B cell (primary cell): Measurements from ENCODE around the gene AMIGO1. TPM values are rescaled to one million over a fixed set of nuclear protein-coding genes. Genes with fewer than 3 reads are reported as not detected.

Experiments used
- ATAC-seq: fragments of 200-7000 bp; cut with Tn5 transposase; one replicate; pipeline ENCODE4 v1.10.0; 2021; ENCODE audit warnings: low read depth, mild to moderate bottlenecking, moderate number of reproducible peaks, moderate library complexity
- CTCF ChIA-PET: fragments of 350-600 bp; sonication (Branson Sonifier 250); formaldehyde crosslinking; loops from one replicate; lab custom pipeline; 2021; ENCODE audit warnings: antibody characterized with exemption, inconsistent platforms; lab: Charles Lee
- POLR2A ChIA-PET: fragments of 350-600 bp; sonication (Branson Sonifier 250); formaldehyde crosslinking; loops from one replicate; lab custom pipeline; 2021; ENCODE audit warnings: antibody characterized with exemption; lab: Charles Lee
- DNase-seq: peaks from one replicate; pipeline ENCODE4 v3.0.0; 2013
- H2AFZ ChIP-seq: 2 replicates; pipeline ENCODE4 v1.6.1; 2012; ENCODE audit warnings: mild to moderate bottlenecking, low read depth, low read length; ENCODE audit not compliant: insufficient read depth, poor library complexity, severe bottlenecking
- H3K27ac ChIP-seq, 2 donors: 1 replicate in 1 of 2; 2 replicates in 1 of 2; pipeline ENCODE4 v1.5.1; 2012 to 2013; ENCODE audit warnings: low read length in 2 of 2, mild to moderate bottlenecking in 2 of 2, moderate library complexity in 1 of 2
- H3K27me3 ChIP-seq, 4 experiments: fragments of 200-600 bp in 1 of 4; sonication (generic) in 1 of 4; replicated peaks in 1 of 4; 1 replicate in 2 of 4; 2 replicates in 2 of 4; pipeline versions ENCODE4 v1.6.1 to v1.7.0; 2013 to 2016; ENCODE audit warnings: low read length in 3 of 4, mild to moderate bottlenecking in 2 of 4, mixed read lengths in 1 of 4, moderate library complexity in 1 of 4; ENCODE audit not compliant: insufficient read depth in 4 of 4, control insufficient read depth in 3 of 4; ENCODE audit errors: control extremely low read depth in 1 of 4
- H3K36me3 ChIP-seq, 2 experiments: replicated peaks in 1 of 2; 1 replicate in 1 of 2; 2 replicates in 1 of 2; pipeline versions ENCODE4 v1.6.1 to v1.7.1; 2013; ENCODE audit warnings: low read length in 1 of 2; ENCODE audit not compliant: insufficient read depth in 2 of 2, control insufficient read depth in 1 of 2; ENCODE audit errors: control extremely low read depth in 1 of 2, extremely low read depth in 1 of 2
- H3K4me1 ChIP-seq, 2 donors: fragments of 200-600 bp in 1 of 2; sonication (generic) in 1 of 2; 1 replicate in 1 of 2; 2 replicates in 1 of 2; pipeline versions ENCODE4 v1.5.1 to v1.6.1; 2013 to 2017; ENCODE audit warnings: low read length in 2 of 2; ENCODE audit not compliant: control insufficient read depth in 2 of 2, insufficient read depth in 2 of 2
- H3K4me2 ChIP-seq: replicated peaks from 2 replicates; pipeline ENCODE3; 2012; ENCODE audit warnings: mild to moderate bottlenecking, low read depth, low read length; ENCODE audit not compliant: poor library complexity, severe bottlenecking
- H3K4me3 ChIP-seq, 5 experiments: fragments of 200-600 bp in 1 of 5; sonication (generic) in 1 of 5; 1 replicate in 3 of 5; 2 replicates in 2 of 5; pipeline versions ENCODE4 v1.5.1 to v1.7.0; 2011 to 2016; ENCODE audit warnings: low read length in 4 of 5, mild to moderate bottlenecking in 4 of 5, low read depth in 2 of 5, control low read depth in 1 of 5, moderate library complexity in 1 of 5; ENCODE audit not compliant: insufficient read depth in 1 of 5; ENCODE audit errors: control extremely low read depth in 1 of 5, extremely low read depth in 1 of 5
- H3K79me2 ChIP-seq: fragments of 200-600 bp; sonication (generic); one replicate; pipeline ENCODE4 v1.6.0; 2016; ENCODE audit warnings: low read length; ENCODE audit not compliant: control insufficient read depth, insufficient read depth
- H3K9ac ChIP-seq: fragments of 200-600 bp; sonication (generic); 2 replicates; pipeline ENCODE4 v1.6.1; 2017; ENCODE audit warnings: mild to moderate bottlenecking, low read length, moderate library complexity
- H3K9me3 ChIP-seq, 3 donors: one replicate each; pipeline versions ENCODE4 v1.6.1 to v1.7.1; 2013; ENCODE audit warnings: low read length in 2 of 3; ENCODE audit not compliant: control insufficient read depth in 2 of 3, insufficient read depth in 1 of 3; ENCODE audit errors: control extremely low read depth in 1 of 3
- H4K20me1 ChIP-seq: 2 replicates; pipeline ENCODE4 v1.6.0; 2012; ENCODE audit warnings: mild to moderate bottlenecking, low read length; ENCODE audit not compliant: insufficient read depth, control insufficient read depth, poor library complexity, severe bottlenecking
- H3K27ac Mint-ChIP-seq: one replicate; pipeline ENCODE4 v1.8.0; 2021; ENCODE audit warnings: mixed read lengths
- H3K27me3 Mint-ChIP-seq: one replicate; pipeline ENCODE4 v1.8.0; 2021; ENCODE audit warnings: mixed read lengths
- H3K4me1 Mint-ChIP-seq: one replicate; pipeline ENCODE4 v1.8.0; 2021; ENCODE audit warnings: mixed read lengths
- H3K4me3 Mint-ChIP-seq: one replicate; pipeline ENCODE4 v1.8.0; 2021; ENCODE audit warnings: mixed read lengths
- H3K9me3 Mint-ChIP-seq: one replicate; pipeline ENCODE4 v1.8.0; 2022; ENCODE audit warnings: mixed read lengths; ENCODE audit not compliant: insufficient read depth
- CTCF ChIP-seq: fragments of 200-600 bp; IDR thresholded peaks from one replicate; pipeline ENCODE4 v1.8.0; 2022; ENCODE audit warnings: antibody characterized with exemption, mild to moderate bottlenecking
- EZH2 ChIP-seq: IDR thresholded peaks from 2 replicates; pipeline ENCODE4 v1.6.1; 2012; ENCODE audit warnings: borderline replicate concordance, low read depth, mild to moderate bottlenecking, moderate library complexity, low read length; ENCODE audit not compliant: insufficient read depth, poor library complexity, severe bottlenecking
- WGBS: methylation state at CpG from one replicate; pipeline ENCODE4 v1.1.5; 2013; ENCODE audit warnings: missing lambda C conversion rate; ENCODE audit not compliant: insufficient coverage; 5-methylcytosine and 5-hydroxymethylcytosine counted together
- intact Hi-C: fragments of 100-400 bp; cut with micrococcal nuclease; formaldehyde crosslinking; loops from one replicate; pipeline ENCODE4 v1.10.0; 2022
- polyA plus RNA-seq: library from polyadenylated mRNA; depleted of rRNA; stranded (reverse); fragments of >200 nt; gene quantifications from 2 replicates; pipeline ENCODE4 v1.2.3, GENCODE V29; 2012
- total RNA-seq, 2 donors: library from RNA; stranded (reverse); fragments of 120-200 nt in 1 of 2; gene quantifications; 1 replicate in 1 of 2; 2 replicates in 1 of 2; pipeline versions ENCODE4 v1.2.3 to v1.2.4, GENCODE V29; 2013 to 2022

AMIGO1 gene
- total and polyA plus RNA-seq, 2 donors (not counting 1 experiment from before 2014, with no cell fraction given), result 0.19 to 2.4 TPM

- H3K4me1 ChIP-seq, result no peaks in the 10 kb centered on the region
- no peaks in the 10 kb centered on the region for H4K20me1 ChIP-seq
- peaks cover 0 to 67% (median 39%) of the 10 kb centered on the region in 4 experiments for H3K27me3 ChIP-seq
- H2AFZ ChIP-seq, result no peak overlapping the region
- ATAC-seq, result no peak
- no peak overlapping the region for H3K27ac ChIP-seq
- no peak overlapping the region for H3K9ac ChIP-seq
- Mint-ChIP-seq H3K27me3 (peaks cover 66% of the 10 kb centered on the region), H3K4me3 (no peak overlapping the region), H3K4me1 (no peaks in the 10 kb centered on the region), H3K9me3 (no peaks in the 10 kb centered on the region), H3K27ac (no peak overlapping the region)
- no peaks in the 10 kb centered on the region for H3K79me2 ChIP-seq
- POLR2A ChIA-PET, result no interaction called here
- H3K4me2 ChIP-seq, result no peak overlapping the region
- H3K4me3 ChIP-seq, result no peak overlapping the region
- 64% methylated on average over 3 of the region's 3 CpGs for WGBS
- TF ChIP-seq CTCF, result no peak
- no peak for TF ChIP-seq EZH2
- no peak for DNase-seq
- intact Hi-C loops, result no loop called here
- peaks cover 0 to 1% (median 1%) of the 10 kb centered on the region in 3 donors for H3K9me3 ChIP-seq
- CTCF ChIA-PET, result no interaction called here
- H3K36me3 ChIP-seq, result no peaks in the 10 kb centered on the region
Observed at GRCh38 chr1:109472779-109473178, 36.7 kb downstream of the AMIGO1 start.

- no peaks in the 10 kb centered on the region for H3K79me2 ChIP-seq
- H3K4me2 ChIP-seq, result no peak overlapping the region
- no peak overlapping the region for H3K9ac ChIP-seq
- no peak overlapping the region for H2AFZ ChIP-seq
- 70% methylated on average over 4 of the region's 6 CpGs for WGBS
- H3K27me3 Mint-ChIP-seq, result peaks cover 55% of the 10 kb centered on the region
- H3K4me1 ChIP-seq, result peaks cover 13% of the 10 kb centered on the region in 2 donors
- H3K27me3 ChIP-seq, result peaks cover 0 to 66% (median 41%) of the 10 kb centered on the region in 4 experiments
- H3K27ac ChIP-seq, result no peak overlapping the region
- peaks cover 0 to 8% (median 1%) of the 10 kb centered on the region in 3 donors for H3K9me3 ChIP-seq
- no peak for TF ChIP-seq EZH2
- TF ChIP-seq CTCF, result no peak
- H3K27ac Mint-ChIP-seq, result no peak overlapping the region
- H3K4me3 ChIP-seq, result no peak overlapping the region
- peaks cover 8% of the 10 kb centered on the region for H3K4me1 Mint-ChIP-seq
- ChIA-PET CTCF (interaction anchor here (0.6 to 1.2 kb wide), 3 partner anchors 13 to 471 kb away, joined by 4 to 5 read pairs (median 4); no protein-coding TSS in a partner anchor), POLR2A (no interaction called here)
- intact Hi-C loops, result no loop called here
- DNase-seq (no peak), ATAC-seq (no peak)
- no peaks in the 10 kb centered on the region for H4K20me1 ChIP-seq
- H3K36me3 ChIP-seq, result no peaks in the 10 kb centered on the region
- no peak overlapping the region for H3K4me3 Mint-ChIP-seq
- H3K9me3 Mint-ChIP-seq, result no peaks in the 10 kb centered on the region
Observed at GRCh38 chr1:109470245-109470644, 39.3 kb downstream of the AMIGO1 start.
